HG02571 (cell line): Measurements from ENCODE around the gene PDP2.
"Not testable (repeated sequence)": the region's sequence is repeated elsewhere in the genome, so short reads cannot be mapped to it uniquely, and the experiment has no call there.

Experiments
- ATAC-seq: cut with Tn5 transposase; IDR thresholded peaks from one replicate; pipeline ENCODE4 v1.9.1; 2021; ENCODE audit warnings: mild to moderate bottlenecking, moderate library complexity; ENCODE audit not compliant: unreplicated experiment

Gene PDP2

GRCh38 chr16:66881964-66882508, 1.7 kb downstream of the PDP2 start:
- no peak for ATAC-seq

DNA sequence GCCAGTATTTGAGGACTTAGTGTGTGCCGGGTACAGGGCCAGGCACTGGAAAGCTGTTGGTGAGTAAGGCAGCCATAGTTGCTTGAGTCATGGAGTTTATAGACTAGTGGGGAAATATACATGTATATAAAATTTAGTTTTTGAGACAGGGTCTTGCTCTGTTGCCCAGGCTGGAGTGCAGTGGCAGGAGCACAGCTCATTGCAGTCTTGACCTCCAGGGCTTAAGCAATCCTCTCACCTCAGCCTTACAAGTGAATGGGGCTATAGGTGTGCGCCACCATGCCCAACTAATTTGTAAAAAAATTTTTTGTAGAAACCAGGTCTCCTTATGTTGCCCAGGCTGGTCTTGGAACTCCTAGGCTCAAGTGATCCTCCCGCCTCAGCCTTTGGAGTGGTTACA, 2.4 kb downstream of the PDP2 start:
- ATAC-seq = no peak

DNA sequence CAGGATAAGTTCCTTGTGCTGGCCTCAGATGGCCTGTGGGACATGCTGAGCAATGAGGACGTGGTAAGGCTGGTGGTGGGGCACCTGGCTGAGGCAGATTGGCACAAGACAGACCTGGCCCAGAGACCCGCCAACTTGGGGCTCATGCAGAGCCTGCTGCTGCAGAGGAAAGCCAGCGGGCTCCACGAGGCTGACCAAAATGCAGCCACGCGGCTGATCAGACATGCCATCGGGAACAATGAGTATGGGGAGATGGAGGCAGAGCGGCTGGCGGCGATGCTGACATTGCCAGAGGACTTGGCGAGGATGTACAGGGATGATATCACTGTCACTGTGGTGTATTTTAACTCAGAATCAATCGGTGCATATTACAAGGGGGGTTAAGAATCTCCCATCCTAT, 5.2 kb downstream of the PDP2 start:
- no peak for ATAC-seq

- no peak for ATAC-seq
Measured at GRCh38 chr16:66886321-66886720, 6.0 kb downstream of the PDP2 start.

DNA sequence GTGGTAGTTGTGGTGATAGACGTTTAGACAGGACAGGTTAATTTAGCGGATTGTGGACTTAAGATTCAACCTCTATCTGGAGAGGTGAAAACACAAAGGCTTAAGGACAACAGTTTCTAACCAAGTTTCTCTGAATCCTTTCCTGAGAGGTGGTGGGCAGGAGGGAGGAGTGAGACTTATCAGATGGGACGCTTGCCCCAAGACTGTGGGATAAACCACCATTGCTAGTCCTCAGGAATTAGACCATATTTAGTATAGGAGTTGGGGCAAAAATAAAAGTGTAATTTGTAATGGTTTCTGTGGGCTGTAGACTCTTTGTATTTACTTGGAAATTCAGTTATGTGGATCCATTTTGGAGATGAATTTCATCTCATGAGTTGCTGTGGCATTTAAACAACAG, 6.6 kb downstream of the PDP2 start:
- no peak for ATAC-seq

DNA sequence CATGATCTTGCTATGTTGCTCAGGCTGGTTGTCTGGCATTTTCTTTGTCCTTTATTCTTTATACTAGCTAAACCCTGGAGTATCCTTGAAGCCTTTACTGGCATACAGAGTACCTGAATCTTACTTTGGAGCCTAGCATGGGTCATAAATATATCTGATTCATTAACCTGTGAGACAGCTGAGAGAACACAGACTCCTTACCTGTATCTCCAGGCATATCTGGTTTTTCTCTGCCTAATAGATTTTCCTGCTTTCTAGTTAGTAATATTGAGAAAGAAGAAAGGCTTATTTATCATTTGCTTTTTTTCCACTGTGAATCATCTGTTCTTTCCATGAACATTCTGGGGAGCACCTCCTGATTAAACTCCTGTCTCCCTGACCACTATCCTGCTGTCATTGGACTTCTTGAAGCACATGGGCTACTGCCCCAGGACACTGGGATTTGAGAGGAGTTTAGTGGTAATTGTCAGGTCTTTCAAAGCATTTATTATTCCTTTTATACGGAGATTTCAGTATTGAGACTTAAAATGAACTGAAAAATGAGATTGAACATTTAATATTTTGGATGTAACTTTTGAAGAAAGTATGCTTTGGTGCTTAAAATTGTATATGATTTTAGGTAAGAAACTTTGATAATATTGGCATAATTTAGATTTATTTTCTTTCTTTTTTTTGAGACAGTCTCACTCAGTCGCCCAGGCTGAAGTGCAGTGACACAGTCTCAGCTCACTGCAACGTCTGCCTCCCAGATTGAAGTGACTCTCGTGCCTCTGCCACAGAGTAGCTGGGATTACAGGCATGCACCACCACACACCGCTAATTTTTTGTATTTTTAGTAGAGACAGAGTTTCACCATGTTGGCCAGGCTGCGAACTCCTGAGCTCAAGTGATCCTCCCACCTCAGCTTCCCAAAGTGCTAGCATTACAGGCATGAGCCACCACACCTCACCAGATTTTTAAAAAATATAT, 8.6 kb downstream of the PDP2 start:
- ATAC-seq = no peak

- ATAC-seq = no peak
Measured at GRCh38 chr16:66889622-66890021, 9.3 kb downstream of the PDP2 start.

DNA sequence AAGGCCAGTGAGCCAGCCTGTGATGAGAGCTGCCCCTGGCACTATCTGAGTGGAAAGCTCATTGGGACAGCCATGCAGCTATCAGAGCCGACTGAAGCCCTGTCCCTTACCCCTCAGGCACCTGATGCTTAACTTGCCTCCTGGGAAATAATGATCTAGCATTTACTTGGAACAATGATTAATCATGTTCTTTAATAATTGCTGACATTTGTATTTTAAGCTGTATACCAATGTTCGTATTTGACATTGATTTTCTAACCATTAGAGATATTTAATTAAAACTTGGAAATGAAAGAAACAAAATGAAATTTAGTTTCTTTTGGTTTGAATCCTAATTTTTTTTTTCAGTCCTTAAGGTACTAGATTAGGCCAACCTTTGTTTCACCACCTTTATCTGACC, 10.5 kb downstream of the PDP2 start:
- no peak for ATAC-seq

DNA sequence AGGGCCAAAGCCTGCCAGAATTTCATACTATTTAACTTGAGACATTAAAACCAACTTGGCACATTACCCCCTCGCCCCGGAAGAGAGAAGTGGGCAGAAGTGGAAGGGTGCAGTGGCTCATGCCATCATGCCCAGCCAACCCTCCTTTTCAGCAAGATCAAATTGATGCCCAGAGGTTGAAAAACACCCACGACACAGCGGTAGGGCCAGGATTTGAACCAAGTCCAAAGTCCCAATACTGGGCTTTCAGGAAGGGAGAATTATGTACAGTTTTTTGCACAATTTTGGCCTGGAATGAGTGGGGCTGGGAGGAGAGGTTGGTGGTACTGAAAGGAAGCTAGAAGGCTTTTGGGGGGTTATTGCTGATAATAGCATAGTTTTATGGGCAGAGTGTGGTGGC, 11.0 kb downstream of the PDP2 start:
- ATAC-seq = no peak

- no peak for ATAC-seq
Measured at GRCh38 chr16:66891797-66892196, 11.5 kb downstream of the PDP2 start.

GRCh38 chr16:66894055-66894454, 13.7 kb downstream of the PDP2 start:
- no peak for ATAC-seq

DNA sequence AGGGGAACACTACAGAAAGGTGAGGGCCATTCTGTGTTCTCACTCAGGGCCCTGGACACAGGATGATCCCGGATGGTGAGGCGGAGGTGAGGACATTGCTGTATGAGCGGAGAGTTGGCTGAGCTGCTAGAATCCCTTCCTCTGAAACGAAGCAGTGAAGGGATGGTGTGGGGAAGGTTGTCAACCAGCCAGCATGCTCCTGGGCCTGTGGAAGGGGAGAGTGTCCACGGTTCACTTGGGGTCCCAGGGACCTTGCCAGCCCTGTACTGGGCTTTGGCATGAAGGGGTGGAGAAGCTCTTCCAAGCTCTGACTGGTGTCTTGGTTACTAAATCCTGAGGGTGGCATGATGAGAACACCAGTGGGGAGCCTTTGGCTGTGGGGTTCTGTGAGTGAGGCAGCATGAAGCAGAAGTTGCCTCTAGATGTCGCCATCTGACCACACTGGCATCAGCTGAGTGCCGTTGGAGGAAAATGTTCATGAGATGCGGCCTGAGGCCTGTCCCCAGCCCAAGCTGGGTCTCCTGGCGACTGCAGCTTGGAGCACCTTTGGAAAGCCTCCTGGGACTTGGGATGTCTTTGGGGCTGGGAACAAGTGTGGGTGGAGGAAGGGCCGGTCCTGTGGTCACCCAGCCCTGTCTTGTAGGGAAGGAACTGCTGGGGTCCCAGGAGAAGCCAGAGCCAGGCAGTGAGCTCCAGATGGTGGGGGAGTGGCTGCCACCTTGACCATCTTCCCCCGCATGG, 14.8 kb downstream of the PDP2 start:
- no peak for ATAC-seq

DNA sequence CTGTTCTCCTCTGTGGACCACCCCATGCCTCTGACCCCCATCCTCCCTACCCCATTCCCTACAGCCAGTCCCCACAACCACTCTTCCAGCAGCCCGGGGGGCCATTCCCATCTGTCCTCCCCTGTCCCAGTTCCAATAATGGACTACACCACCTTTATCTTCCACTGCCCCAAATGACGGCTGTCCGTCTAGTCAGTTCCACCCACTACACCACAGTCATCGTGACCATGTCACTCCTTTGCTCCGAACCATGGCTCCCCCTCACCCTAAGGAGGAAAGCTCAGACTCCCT, 15.3 kb downstream of the PDP2 start:
- no peak for ATAC-seq

GRCh38 chr16:66895999-66896398, 15.7 kb downstream of the PDP2 start:
- no peak for ATAC-seq

DNA sequence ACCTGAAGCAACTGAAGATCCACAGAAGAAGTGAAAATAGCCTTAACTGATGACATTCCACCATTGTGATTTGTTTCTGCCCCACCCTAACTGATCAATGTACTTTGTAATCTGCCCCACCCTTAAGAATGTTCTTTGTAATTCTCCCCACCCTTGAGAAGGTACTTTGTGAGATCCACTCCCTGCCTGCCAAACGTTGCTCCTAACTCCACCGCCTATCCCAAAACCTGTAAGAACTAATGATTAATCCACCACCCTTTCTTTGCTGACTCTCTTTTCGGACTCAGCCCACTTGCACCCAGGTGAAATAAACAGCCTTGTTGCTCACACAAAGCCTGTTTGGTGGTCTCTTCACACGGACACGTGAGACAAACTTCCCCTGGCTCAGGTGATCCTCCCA, 16.4 kb downstream of the PDP2 start:
- not testable (repeated sequence) for ATAC-seq

GRCh38 chr16:66898207-66898606, 17.9 kb downstream of the PDP2 start:
- ATAC-seq = no peak

GRCh38 chr16:66898933-66899309, 18.6 kb downstream of the PDP2 start:
- no peak for ATAC-seq

- no peak for ATAC-seq
Measured at GRCh38 chr16:66899310-66899944, 19.1 kb downstream of the PDP2 start.

GRCh38 chr16:66899945-66900710, 19.8 kb downstream of the PDP2 start:
- ATAC-seq = no peak

DNA sequence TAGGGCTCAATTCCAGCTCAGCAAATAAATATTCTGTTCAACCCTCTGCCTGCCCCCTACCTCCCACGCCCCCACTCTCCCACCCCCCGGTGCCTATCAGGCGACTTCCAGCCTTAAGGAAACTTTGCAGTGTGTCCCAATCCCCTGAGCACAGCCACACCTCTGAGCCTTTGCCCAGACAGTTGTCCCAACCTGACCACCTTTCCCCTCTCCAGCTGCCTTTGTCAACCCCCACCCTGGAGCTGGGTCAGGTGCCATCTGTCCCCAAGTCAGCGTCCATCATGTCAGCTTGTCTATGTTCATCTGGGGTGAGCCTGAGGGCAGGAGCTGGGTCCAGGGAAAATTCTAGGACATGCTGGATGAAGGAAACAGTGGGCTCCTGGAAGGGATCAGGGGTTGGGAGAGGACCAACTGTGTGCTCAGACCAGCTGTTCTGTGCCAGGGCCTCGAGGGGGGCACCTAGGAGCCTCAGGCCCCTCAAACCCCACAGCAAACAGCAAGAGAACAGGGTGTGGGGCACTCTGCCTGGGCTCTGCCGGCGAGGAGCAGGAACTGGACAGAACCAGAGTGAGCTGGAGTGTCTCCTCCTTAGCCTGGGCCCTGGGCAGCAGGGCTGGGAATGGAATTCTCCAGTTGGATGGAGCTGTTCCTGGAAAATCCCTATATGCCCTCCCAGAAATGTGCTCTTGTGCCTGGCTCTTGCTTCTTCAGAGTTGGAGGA, 20.6 kb downstream of the PDP2 start:
- ATAC-seq = no peak
